NT2/D1 (cell line): ENCODE results near the gene PAFAH1B1.

Source experiments
- SUZ12 ChIP-seq: IDR thresholded peaks from 2 replicates; pipeline ENCODE4 v1.6.1; 2011; ENCODE audit not compliant: insufficient read length, insufficient read depth; ENCODE audit errors: extremely low read depth
- YY1 ChIP-seq: IDR thresholded peaks from 2 replicates; pipeline ENCODE4 v1.6.1; 2011; ENCODE audit not compliant: insufficient read length, insufficient read depth
- ZNF274 ChIP-seq: IDR thresholded peaks from 2 replicates; pipeline ENCODE4 v1.6.1; 2011; ENCODE audit warnings: mild to moderate bottlenecking, low read depth, low read length

GRCh38 chr17:2571523-2572303 is 21.7 kb upstream of the PAFAH1B1 start:
- TF ChIP-seq ZNF274 (no peak), YY1 (no peak), SUZ12 (no peak)
